ENCODE measurements around the gene POLR1H.

The POLR1H gene

GRCh38 chr6:30093951-30094661, 33.0 kb downstream of the POLR1H start:
- no peak for DNase-seq (ENCODE audit: low read depth)
- no peak for TF ChIP-seq CTCF (conservative IDR thresholded peaks at IDR 0.05; ENCODE audit: control insufficient read depth, insufficient read depth, low read depth, low read length)
- H3K4me3 ChIP-seq (ENCODE audit: control insufficient read depth, low read depth, low read length) = no peak overlapping the region

- DNase-seq (ENCODE audit: low read depth) = no peak
- no peak overlapping the region for H3K4me3 ChIP-seq (ENCODE audit: control insufficient read depth, low read depth, low read length)
- TF ChIP-seq CTCF (conservative IDR thresholded peaks at IDR 0.05; ENCODE audit: control insufficient read depth, insufficient read depth, low read depth, low read length) = no peak
Measured at GRCh38 chr6:30096829-30097228, 35.8 kb downstream of the POLR1H start.

- DNase-seq (ENCODE audit: low read depth) = no peak
- H3K4me3 ChIP-seq (ENCODE audit: control insufficient read depth, low read depth, low read length) = no peak overlapping the region
- no peak for TF ChIP-seq CTCF (conservative IDR thresholded peaks at IDR 0.05; ENCODE audit: control insufficient read depth, insufficient read depth, low read depth, low read length)
Measured at GRCh38 chr6:30097902-30098768, 37.1 kb downstream of the POLR1H start.

GRCh38 chr6:30100154-30100553, 39.1 kb downstream of the POLR1H start:
- TF ChIP-seq CTCF (conservative IDR thresholded peaks at IDR 0.05; ENCODE audit: control insufficient read depth, insufficient read depth, low read depth, low read length) = no peak
- no peak for DNase-seq (ENCODE audit: low read depth)
- H3K4me3 ChIP-seq (ENCODE audit: control insufficient read depth, low read depth, low read length) = no peak overlapping the region

GRCh38 chr6:30100585-30101443, 39.7 kb downstream of the POLR1H start:
- DNase-seq (ENCODE audit: low read depth) = no peak
- no peak for TF ChIP-seq CTCF (conservative IDR thresholded peaks at IDR 0.05; ENCODE audit: control insufficient read depth, insufficient read depth, low read depth, low read length)
- H3K4me3 ChIP-seq (ENCODE audit: control insufficient read depth, low read depth, low read length) = peak overlapping the region; percentile 13
